Upper lobe of left lung (tissue), 4 donors: ENCODE results near the gene DAPK2.

Experiments used
- EP300 ChIP-seq, 4 donors: sonication (generic); formaldehyde crosslinking; IDR thresholded peaks; one replicate each; pipeline ENCODE4 v1.5.1; 2017; ENCODE audit warnings: antibody characterized with exemption in 4 of 4, control low read depth in 2 of 4
- POLR2A ChIP-seq, 4 donors: fragments of 450-650 bp; IDR thresholded peaks; one replicate each; pipeline ENCODE4 v1.5.1; 2016 to 2017; ENCODE audit warnings: antibody characterized with exemption in 4 of 4, mild to moderate bottlenecking in 2 of 4
- POLR2AphosphoS5 ChIP-seq, 2 donors: sonication (generic); formaldehyde crosslinking; IDR thresholded peaks; one replicate each; pipeline ENCODE4 v1.5.1; 2017; ENCODE audit warnings: antibody characterized with exemption in 2 of 2
- TF ChIP-seq, protein P1 (sequence below), 6 experiments: fragments of 450-650 bp in 4 of 6; fragments of 200-600 bp in 2 of 6; sonication (generic) in 2 of 6; IDR thresholded peaks; one replicate each; pipeline ENCODE4 v1.5.1; 2016 to 2019; ENCODE audit warnings: antibody characterized with exemption in 6 of 6

- TF ChIP-seq, protein P1, sequence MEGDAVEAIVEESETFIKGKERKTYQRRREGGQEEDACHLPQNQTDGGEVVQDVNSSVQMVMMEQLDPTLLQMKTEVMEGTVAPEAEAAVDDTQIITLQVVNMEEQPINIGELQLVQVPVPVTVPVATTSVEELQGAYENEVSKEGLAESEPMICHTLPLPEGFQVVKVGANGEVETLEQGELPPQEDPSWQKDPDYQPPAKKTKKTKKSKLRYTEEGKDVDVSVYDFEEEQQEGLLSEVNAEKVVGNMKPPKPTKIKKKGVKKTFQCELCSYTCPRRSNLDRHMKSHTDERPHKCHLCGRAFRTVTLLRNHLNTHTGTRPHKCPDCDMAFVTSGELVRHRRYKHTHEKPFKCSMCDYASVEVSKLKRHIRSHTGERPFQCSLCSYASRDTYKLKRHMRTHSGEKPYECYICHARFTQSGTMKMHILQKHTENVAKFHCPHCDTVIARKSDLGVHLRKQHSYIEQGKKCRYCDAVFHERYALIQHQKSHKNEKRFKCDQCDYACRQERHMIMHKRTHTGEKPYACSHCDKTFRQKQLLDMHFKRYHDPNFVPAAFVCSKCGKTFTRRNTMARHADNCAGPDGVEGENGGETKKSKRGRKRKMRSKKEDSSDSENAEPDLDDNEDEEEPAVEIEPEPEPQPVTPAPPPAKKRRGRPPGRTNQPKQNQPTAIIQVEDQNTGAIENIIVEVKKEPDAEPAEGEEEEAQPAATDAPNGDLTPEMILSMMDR (IDR thresholded peaks at IDR 0.05) = no peak
- TF ChIP-seq EP300 (IDR thresholded peaks at IDR 0.05) (no peak), POLR2AphosphoS5 (IDR thresholded peaks at IDR 0.05) (no peak), POLR2A (IDR thresholded peaks at IDR 0.05) (no peak)
These were observed 158.7 kb downstream of the DAPK2 start for GRCh38 chr15:63887630-63888029.
